NCI-H146 treated with DMSO at 0.1 percent for 48 hours (cell line): Measurements from ENCODE around the gene CUEDC2.

Experiments
- DNase-seq: peaks from one replicate; lab custom pipeline; 2025; ENCODE audit not compliant: unreplicated experiment; lab: John Stamatoyannopoulos, UW

The CUEDC2 gene

DNA sequence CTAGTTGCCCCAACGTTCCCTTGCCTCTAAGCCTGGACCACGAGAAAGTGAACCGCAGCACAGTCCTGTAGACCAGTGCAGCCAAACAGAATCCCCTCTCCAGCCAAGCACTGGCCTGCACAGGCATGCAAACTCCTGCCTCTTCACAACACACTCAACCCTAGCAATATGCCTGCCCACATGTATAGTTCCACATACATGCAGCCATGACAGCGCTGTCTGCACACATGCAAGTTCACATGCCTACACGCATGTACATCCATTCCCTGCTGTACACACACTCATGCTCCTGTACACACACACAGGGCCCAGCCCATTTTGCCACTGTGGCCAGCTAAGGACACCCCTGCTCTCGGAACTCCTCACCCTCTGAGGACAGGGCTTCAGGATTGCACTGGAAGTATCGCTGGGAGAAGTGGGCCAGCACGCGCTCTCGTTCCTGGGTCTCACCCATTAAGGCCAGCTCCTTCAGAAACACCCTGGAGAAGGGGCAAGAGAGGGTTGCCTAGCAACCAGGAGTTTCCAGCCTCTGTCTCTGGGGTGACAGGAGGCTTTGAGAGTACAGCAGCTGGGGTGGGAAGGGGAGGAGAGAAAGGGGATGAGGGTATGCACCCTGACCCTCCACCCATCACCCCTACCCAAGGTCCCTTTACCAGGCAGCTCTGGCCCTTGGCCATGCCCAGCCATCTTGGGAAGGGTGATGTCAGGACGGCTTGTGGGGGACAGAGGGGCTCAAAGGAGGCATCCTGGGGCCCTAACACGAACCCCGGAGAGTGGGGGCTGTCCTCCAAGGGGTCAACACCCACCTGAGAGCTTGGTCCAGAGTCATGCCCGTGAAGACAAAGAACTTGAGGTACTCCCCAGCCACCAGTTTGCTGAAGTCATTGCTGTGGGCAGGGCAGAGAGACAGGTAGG, 20.8 kb downstream of the CUEDC2 start:
- DNase-seq, result no peak

DNA sequence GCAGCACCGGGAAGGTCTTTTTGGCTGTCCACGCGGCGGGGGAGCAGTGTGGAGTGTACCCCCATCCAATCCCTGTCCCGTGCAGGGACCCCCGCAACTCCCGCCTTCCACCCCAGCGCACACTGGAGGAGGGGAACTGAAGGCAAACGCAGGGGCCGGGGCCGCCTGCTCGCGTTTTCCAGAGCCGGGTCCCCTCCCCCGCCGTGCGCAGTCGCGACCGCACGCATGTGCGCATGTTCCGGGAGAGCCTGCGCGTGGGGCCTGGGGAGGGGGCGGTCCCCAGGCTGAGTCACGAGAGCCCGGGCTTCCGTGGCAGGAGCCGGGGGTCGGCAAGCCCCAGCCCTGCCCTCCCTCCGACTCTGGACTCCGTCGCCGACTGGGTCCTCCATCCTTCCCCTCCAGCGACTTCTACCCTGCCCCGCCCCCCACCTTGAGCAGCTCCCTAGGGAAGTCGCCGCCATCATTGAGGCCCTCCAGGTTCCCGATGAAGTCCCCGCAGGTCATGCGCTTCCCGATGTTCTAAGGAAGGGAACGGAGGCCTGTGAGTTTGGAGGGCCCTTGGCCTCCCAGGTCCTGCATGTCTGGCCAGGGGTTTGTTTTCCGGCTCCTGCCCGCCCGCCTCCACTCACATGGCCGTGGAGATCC, 21.8 kb downstream of the CUEDC2 start:
- no peak for DNase-seq

DNA sequence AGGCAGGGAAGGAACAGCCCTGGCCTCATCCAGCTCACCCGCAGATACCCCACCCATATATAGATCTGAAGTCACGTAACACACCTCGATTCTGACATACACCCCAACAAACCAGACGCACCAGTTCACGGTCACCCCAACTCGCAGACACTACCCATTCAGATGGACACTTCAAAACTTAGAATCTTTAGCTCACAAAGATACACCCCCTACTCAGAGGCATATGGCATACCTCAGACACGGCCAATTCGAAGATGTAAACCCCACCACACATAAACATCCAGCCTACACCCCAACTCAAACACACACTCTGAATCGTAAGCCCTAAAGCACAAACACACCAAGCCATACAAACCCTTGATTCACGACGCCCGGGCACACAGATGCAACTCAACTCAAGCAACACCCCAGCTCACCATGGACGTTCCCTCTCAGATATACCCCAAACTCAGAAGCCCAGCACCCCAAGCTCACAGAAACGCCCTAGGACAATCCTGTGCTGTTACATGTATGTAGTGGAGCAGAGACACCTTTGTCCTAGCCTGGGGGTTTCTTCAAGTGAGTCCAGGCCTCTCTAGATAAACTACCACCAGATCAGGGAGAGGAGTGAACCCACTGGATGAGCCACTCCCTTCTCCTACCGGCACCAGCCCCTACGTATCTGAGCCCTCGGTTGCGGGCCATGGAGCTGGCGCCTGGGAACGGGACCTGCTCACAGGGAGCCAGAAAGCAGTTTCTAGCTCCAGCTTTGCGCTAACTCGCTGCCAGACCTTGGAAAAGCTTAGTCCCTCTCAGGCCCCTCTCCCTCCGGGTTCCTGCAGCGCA, 22.6 kb downstream of the CUEDC2 start:
- DNase-seq, result no peak

DNA sequence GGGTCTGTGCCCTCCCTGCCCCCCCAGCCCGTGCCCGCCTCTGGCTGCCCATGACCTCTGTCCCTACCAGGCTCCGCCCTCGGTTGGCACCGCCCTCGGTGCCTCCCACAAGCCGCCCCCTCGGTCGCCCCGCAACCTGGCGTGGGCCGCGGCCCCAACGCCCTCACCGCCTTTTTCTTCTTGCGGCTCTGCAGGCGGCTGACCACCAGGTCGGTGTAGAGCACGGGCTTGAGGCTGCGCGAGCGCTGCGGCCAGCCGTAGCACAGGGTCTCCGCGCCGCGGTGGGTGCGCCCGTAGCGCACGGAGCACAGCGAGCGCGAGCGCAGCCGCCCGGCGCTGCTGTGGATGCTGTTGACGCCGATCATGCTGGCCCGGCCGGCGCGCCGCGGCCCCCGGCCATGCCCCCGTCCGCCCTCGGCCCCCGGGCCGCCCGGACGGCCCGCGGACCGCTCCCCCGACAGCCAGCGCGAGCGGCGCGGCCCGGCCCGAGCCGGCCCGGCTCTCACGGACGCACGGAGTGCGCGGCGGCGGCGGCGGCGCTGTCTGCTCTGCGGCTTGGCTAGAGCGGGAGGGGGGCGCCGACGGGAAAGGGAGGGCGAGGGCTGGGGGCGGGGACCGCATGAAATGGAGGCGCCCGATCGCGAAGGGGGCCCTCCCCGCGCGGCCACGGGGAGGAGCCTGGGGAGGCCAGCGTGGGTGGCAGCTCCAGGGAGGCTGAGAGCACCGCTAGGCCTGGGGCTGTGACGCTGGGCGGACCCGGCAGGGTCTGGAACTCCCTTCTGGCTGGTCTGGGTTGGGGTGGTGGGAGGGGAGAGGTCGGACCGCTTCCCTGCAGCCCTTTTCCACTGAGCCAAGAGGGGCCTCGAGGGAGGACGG, 23.4 kb downstream of the CUEDC2 start:
- peak; percentile 37 for DNase-seq

DNA sequence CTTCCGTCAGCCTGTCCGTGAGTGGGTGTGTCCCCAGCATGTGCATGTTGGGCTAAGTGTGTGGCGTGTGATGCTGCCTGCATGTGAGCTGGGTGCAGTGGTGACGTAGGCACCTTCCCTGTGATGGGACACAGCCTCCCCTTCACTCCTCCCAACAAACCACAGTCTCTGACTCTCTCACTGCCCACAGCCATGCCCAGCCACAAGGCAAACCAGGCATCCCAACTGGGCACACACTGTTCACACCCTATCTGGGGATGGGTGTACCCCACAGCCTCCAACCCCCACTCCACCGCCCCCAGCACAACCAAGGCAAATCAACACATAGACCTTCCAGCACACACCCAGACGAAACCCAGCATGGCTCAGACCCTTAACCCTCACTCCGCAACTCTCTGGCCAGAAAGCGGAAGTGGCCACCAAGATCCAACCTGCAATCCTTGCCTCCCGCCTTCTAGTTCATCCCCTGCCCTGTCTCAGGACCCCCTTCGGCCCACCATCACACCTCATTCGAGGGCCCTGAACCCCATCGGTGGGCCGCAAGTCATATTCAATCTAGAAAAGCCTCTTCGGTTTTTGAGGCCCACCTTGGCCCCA, 24.1 kb downstream of the CUEDC2 start:
- no peak for DNase-seq

DNA sequence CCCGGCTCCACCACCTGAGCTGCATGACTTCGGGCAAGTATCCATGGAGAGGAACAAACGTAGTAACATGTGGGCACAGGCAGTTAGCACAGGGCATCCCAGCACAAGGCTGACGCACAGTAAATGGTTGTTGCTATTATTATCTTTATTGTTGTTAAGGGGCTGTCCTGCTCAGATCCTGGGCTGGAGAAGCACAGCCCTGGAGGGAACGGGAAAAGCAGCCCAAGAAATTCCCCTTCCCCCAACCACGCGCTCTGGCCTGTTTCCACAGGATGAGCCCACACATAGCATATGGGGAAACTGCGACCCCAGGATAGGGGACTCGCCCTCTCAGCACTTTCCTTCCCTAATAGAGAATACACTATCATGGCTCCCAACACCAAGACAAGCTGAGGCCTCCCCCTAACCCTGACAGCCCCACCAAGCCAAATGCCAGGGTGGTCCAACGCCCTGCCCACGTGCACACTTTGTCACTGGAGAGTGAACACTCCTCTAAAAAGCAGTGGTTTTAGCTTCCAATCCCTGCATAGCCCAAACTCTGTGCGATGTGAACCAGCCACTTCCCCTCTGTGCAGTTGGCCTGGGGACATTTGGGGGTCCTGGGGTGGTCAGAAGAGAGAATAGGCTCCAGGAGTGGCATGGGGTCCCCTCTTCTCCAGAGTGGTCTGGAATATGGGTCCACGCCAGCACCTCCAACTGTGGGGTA, 24.8 kb downstream of the CUEDC2 start:
- no peak for DNase-seq

DNA sequence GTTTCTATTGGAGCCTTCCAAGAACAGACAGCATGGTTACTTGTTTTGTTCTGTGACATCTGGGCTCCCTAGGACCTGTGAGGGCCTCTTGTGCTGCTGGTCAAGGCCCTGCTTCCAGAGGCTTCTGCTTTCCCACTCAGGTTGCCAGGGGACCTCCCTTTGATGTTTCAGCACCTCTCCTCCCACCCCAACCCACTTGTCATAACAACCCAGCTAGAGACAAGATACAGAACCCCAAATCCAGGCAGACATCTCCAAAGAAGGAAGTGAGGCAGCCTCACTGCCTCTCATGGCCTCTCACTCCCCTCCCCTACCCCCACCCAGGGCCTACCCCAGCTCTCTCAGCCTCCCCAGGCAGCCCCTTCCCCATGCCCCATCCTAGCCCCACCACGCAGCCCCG, 25.6 kb downstream of the CUEDC2 start:
- DNase-seq, result no peak

DNA sequence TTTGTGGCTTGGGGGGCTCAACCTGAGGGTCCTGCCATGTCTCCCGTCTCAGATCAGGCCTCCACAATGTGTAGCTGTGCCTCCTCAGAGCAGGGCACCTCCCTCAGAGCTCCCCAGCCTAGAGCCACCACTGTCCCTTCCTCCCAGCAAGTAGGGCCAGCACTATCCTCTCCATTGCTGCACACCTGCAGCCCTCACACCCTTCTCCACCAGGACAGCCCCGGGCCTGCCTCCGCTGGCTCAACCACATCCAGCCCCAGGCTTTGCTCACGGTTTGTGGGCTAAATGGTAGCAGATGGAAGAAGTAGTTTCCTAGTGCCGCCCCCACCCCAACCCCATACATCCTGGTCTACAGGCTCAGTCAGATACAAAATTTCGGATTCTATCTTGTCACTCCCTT, 26.7 kb downstream of the CUEDC2 start:
- no peak for DNase-seq

DNA sequence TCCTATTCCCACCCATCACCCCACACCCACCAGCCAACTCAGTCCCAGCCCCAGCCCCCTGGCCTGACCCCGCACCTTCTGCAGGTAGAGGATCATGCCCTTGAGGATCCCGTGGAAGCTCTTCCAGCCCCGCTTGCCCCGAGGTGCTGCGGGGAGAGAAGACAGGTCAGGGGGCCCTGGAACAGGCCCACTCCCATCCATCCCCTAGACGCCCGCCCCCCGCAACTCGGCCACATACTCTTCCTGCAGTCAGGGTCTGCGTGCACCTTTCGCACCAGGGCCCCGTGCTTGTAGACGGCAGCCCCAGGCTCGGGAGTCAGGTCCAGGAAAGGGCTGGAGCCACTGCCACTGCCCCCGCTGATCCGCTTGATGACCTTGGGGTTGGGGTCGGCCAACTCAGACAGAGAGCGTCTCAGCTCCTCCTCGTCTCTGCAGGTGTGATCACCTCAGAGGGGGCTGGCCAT, 27.2 kb downstream of the CUEDC2 start:
- no peak for DNase-seq

DNA sequence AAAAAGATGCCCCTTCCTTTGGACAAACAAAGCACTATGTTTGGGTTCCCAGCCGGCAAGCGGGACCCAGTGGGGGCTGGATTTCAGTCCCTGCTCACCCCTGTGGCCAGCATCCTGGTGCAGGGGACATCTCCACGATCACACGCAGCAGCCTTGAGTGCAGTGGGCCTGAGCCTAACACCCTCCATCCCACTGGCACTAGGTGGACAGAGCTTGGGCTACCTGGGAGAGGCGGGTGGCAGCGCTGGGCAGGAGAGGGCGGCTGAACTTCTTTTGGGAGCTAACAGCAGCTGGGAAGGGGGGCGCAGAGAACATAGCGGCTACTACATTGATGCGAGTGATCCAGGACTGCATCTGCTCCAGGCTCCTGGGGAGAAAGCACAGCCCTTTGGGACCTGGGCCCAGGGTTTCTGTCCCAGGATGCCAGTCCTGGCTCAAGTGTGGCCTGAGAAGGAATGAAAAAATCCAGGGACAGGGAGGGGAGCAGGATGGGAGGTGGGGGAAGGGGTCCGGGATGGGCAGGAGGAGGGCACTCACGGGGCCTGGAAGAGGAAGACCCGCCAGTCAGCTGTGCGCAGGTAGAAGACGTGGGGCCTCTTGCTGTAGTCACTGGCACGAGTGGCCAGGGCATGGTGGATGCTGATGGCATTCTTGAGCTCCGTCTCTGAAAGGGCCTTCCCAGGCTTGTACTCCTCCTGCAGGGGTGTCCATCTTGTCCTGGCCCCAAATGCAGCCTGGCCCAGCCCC, 27.8 kb downstream of the CUEDC2 start:
- no peak for DNase-seq

DNA sequence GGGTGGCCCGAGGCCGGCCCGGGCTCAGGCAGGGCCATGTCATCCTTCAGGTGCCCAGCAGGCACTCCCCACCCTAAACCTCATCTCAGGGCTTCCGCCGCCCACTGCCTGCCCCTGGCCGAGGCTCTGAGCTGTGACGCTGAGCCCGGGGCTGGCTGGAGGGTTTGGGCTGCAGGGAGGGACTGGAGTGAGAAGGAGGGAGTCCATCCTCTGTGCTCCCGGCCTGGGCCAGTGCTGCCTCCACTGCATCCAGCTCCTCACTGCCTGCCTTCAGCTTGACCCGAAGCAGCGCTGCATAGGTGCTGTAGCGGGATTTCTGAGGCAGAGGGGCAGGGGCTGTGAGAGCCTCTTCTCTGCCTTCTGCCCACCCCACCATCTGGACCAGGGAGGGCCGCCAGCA, 29.3 kb downstream of the CUEDC2 start:
- no peak for DNase-seq

DNA sequence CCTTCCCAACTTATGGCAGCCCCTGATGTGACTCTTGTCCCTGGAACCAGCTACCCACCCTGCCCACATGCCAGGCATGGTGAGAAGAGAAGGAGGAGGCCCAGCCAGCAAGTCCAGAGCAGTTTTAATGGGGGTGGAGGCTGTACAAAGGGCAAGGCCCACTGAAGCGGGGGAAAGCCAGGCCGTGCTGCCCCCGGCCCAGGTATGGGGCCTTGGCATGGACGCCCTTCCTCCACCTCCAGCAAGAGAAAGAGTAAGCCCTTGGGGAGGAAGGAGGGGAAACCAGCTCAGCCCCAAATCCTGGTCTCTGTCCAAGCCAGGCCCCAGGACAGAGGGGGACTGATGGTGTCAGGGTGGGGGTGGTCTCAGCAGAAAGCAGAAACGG, 29.9 kb downstream of the CUEDC2 start:
- no peak for DNase-seq

DNA sequence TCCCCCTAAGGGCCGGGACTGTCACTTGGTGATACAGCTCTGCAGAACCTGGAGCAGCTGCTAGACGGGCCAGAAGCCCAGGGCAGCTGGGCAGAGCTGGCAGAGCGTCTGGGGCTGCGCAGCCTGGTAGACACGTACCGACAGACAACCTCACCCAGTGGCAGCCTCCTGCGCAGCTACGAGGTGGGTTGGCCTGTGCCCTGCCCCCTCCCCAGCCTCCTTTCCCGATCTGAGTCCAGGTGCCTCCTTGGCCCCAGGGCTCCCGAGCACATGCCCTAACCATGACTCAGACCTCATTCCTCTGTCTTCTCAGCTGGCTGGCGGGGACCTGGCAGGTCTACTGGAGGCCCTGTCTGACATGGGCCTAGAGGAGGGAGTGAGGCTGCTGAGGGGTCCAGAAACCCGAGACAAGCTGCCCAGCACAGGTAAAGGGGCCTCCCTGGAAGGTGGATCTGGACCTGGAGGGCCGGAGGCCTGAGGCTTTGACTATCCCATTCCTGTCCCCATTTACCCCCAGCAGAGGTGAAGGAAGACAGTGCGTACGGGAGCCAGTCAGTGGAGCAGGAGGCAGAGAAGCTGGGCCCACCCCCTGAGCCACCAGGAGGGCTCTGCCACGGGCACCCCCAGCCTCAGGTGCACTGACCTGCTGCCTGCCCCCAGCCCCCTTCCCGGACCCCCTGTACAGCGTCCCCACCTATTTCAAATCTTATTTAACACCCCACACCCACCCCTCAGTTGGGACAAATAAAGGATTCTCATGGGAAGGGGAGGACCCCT, 30.5 kb downstream of the CUEDC2 start:
- no peak for DNase-seq

DNA sequence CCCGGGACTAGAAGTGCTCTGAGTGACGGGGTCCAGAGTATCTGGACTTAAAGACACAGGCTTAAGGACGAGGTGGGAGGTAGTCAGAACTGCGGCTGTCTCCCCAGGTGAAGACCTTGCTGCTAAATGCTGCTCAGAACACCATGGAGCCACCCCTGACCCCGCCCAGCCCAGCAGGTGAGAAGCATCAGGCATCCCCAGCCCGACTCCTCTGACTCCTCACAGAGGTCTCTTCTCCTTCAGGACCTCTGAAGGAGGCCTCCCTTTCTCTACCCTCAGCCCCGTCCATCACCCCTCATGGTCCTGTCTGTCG, 31.1 kb downstream of the CUEDC2 start:
- DNase-seq, result no peak

DNA sequence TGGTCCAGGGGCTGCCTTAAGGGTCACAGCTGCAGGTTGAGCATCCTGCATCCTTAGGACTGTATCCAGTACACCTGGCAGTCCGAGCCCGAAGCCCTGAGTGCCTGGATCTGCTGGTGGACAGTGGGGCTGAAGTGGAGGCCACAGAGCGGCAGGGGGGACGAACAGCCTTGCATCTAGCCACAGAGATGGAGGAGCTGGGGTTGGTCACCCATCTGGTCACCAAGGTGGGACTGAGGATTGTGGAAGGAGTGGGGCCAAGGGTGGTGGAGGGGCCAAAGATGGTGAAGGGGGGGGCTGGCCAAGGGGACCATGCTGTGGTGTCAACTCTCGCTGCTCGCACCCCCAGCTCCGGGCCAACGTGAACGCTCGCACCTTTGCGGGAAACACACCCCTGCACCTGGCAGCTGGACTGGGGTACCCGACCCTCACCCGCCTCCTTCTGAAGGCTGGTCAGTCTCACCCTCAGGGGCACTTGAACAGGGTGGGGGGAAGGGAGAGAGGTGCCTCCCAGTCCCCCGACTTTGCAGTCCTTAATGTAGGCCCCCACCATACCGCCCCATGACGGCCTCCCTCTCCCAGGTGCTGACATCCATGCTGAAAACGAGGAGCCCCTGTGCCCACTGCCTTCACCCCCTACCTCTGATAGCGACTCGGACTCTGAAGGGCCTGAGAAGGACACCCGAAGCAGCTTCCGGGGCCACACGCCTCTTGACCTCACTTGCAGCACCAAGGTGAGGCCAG, 31.6 kb downstream of the CUEDC2 start:
- no peak for DNase-seq

DNA sequence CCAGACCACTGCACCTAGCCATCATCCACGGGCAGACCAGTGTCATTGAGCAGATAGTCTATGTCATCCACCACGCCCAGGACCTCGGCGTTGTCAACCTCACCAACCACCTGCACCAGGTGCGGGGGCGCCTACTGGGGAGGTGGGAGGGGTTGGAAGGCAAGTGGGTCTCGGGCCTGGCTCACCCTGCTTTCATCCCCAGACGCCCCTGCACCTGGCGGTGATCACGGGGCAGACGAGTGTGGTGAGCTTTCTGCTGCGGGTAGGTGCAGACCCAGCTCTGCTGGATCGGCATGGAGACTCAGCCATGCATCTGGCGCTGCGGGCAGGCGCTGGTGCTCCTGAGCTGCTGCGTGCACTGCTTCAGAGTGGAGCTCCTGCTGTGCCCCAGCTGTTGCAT, 32.3 kb downstream of the CUEDC2 start:
- peak; percentile 14 for DNase-seq

DNA sequence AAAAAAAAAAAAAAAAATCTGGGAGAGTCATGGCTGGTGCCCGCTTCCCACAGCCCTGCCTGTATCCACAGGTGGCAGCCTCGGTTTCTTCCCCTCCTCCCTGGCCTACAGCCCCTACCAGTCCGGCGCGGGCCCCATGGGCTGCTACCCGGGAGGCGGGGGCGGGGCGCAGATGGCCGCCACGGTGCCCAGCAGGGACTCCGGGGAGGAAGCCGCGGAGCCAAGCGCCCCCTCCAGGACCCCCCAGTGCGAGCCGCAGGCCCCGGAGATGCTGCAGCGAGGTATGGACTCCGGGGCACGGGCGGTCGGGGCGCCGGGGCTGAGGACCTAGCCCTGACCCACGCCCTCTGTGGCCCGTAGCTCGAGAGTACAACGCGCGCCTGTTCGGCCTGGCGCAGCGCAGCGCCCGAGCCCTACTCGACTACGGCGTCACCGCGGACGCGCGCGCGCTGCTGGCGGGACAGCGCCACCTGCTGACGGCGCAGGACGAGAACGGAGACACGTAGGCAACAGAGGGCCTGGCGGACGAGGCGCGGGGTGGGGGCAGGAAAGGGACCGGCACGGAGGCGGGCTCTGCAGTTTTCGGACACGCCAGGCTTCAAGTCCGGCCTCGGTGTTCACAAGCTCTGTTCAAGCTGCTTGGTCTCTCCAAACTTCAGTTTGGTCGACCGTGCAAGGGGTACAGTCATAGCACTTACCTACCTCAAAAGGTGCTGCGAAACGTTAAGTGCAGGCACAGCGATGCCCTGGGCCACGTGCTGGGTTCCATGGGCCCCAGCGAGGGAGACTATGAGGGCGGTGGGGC, 33.0 kb downstream of the CUEDC2 start:
- peak; percentile 55 for DNase-seq
